Right cardiac atrium (tissue), 5 donors: ENCODE results near the gene HERC3. TPM values are rescaled to one million over a fixed set of nuclear protein-coding genes. Genes with fewer than 3 reads are reported as not detected.

Experiments used
- polyA plus RNA-seq: library from polyadenylated mRNA; stranded (reverse); fragments of 200-250 nt; gene quantifications from one replicate; pipeline ENCODE4 v1.2.3, GENCODE V29; 2013
- total RNA-seq, 4 donors: library from RNA; stranded (reverse); fragmentation: NEBNext Ultra II Directional; extraction: Animal tissue kit (Norgen Biotek cat#: 25700); gene quantifications; one replicate each; pipeline ENCODE4 v1.2.1, GENCODE V29; 2021
- donor health status: healthy with polysubstance abuse.
- donor health status: DM: no; HTN: yes; CAD: no.
- donor health status: DM: no; HTN: no; CAD: no.
- donor health status: DM: no; HTN: yes; CAD: no; lungs with severe emphysema.
- donor health status: DM: yes; HTN: yes; CAD: no.

Gene HERC3
- total and polyA plus RNA-seq, 5 donors: 18.0 to 60.6 (median 49.2) TPM

Other genes starting within 250 kb of the HERC3 start
- 10 to 100 TPM in 1 of 4 donors, 1 to 10 TPM in 3; 7.7 to 10.9 (median 9.8) TPM for gene HERC6, start 213.6 kb upstream of the HERC3 start, total RNA-seq
- 5.1 TPM for gene HERC6, start 213.6 kb upstream of the HERC3 start, polyA plus RNA-seq
- 1 to 10 TPM; 3.2 to 4.6 (median 3.8) TPM for gene HERC5, start 135.4 kb upstream of the HERC3 start, total RNA-seq
- 2.8 TPM for gene HERC5, start 135.4 kb upstream of the HERC3 start, polyA plus RNA-seq
- gene PYURF, start 68.7 kb upstream of the HERC3 start, total RNA-seq: 10 to 100 TPM; 56.5 to 61.4 (median 58.4) TPM
- 97.9 TPM for gene PYURF, start 68.7 kb upstream of the HERC3 start, polyA plus RNA-seq
- gene NAP1L5, start 105.3 kb downstream of the HERC3 start, total RNA-seq: 10 to 100 TPM in 1 of 4 donors, 1 to 10 TPM in 3; 5.2 to 11.9 (median 6.3) TPM
- 12.9 TPM for gene NAP1L5, start 105.3 kb downstream of the HERC3 start, polyA plus RNA-seq